Parathyroid adenoma (tissue), 2 donors: Measurements from ENCODE around the gene DDX54.
"Not testable (repeated sequence)": the region's sequence is repeated elsewhere in the genome, so short reads cannot be mapped to it uniquely, and the experiment has no call there.

Source experiments
- H2AFZ ChIP-seq: fragments of 300-600 bp; sonication (generic); one replicate; pipeline ENCODE4 v1.7.0; 2017; ENCODE audit warnings: antibody characterized with exemption, mild to moderate bottlenecking
- H3K27ac ChIP-seq: fragments of 300-600 bp; sonication (generic); one replicate; pipeline ENCODE4 v1.7.0; 2017
- H3K27me3 ChIP-seq: fragments of 300-600 bp; sonication (generic); one replicate; pipeline ENCODE4 v1.7.0; 2017; ENCODE audit warnings: low read length; ENCODE audit not compliant: control insufficient read depth, insufficient read depth
- H3K36me3 ChIP-seq: fragments of 300-600 bp; sonication (generic); one replicate; pipeline ENCODE4 v1.7.0; 2017; ENCODE audit warnings: low read length; ENCODE audit not compliant: control insufficient read depth, insufficient read depth
- H3K4me1 ChIP-seq: fragments of 300-600 bp; sonication (generic); one replicate; pipeline ENCODE4 v1.7.0; 2017; ENCODE audit warnings: control low read depth
- H3K4me2 ChIP-seq: fragments of 300-600 bp; sonication (generic); one replicate; pipeline ENCODE4 v1.7.0; 2017; ENCODE audit warnings: low read length
- H3K4me3 ChIP-seq: fragments of 300-600 bp; sonication (generic); one replicate; pipeline ENCODE4 v1.7.0; 2017; ENCODE audit warnings: low read depth, low read length
- H3K79me2 ChIP-seq: fragments of 300-600 bp; sonication (generic); one replicate; pipeline ENCODE4 v1.7.0; 2017; ENCODE audit warnings: control low read depth
- H3K9ac ChIP-seq: fragments of 300-600 bp; sonication (generic); one replicate; pipeline ENCODE4 v1.7.0; 2017; ENCODE audit warnings: mild to moderate bottlenecking
- H3K9me3 ChIP-seq: fragments of 300-600 bp; sonication (generic); one replicate; pipeline ENCODE4 v1.7.0; 2017; ENCODE audit warnings: low read length; ENCODE audit not compliant: control insufficient read depth
- TF ChIP-seq, protein P1 (sequence below): fragments of 300-600 bp; sonication (generic); IDR thresholded peaks from one replicate; pipeline ENCODE4 v1.7.0; 2017; ENCODE audit warnings: antibody characterized with exemption, mild to moderate bottlenecking
- donor health status: primary hyperparathyroidism.

The DDX54 gene

DNA sequence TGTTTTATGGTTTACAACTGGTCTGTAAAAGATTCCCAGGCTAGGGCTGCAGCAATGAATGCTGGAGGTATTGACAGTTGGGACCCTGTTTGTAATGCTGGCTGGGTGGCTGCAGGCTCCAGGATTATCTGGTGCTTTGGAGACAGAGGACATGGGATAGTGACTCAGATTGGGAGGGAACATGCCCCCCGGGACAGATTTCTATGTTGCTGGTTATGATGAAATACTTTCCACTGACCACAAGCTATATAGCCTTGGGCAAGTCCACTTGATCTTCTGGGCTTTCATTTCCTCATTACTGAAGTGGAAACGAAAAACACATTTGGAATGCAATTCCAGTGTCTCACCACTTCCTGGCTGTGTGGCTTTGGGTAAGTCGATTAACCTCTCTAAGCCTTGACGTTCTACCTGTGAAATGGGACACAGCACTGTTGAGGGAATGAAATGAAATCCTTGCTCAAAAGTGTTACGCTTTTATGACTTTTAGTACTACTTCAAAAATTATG is 29.7 kb upstream of the DDX54 start:
- Histone ChIP-seq H3K4me1 (peaks cover 8% of the 10 kb centered on the region), H3K27ac (no peak overlapping the region)
- TF ChIP-seq, protein P1, sequence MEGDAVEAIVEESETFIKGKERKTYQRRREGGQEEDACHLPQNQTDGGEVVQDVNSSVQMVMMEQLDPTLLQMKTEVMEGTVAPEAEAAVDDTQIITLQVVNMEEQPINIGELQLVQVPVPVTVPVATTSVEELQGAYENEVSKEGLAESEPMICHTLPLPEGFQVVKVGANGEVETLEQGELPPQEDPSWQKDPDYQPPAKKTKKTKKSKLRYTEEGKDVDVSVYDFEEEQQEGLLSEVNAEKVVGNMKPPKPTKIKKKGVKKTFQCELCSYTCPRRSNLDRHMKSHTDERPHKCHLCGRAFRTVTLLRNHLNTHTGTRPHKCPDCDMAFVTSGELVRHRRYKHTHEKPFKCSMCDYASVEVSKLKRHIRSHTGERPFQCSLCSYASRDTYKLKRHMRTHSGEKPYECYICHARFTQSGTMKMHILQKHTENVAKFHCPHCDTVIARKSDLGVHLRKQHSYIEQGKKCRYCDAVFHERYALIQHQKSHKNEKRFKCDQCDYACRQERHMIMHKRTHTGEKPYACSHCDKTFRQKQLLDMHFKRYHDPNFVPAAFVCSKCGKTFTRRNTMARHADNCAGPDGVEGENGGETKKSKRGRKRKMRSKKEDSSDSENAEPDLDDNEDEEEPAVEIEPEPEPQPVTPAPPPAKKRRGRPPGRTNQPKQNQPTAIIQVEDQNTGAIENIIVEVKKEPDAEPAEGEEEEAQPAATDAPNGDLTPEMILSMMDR: no peak

DNA sequence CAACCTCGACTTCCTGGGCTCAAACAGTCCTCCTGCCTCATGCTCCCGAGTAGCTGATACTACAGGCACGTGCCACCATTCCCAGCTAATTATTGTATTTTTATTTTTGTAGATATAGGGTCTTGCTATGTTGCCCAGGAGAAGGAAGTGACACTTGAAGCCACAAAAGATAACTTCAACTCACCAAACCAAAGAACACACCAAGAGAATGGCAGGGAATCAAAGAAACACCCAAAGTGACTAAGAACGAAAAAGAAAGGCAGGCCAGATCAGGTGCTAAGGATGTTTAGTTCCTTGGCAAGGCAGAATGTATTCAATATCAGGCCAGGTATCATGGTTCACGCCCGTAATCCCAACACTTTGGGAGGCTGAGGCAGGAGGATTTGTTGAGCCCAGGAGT is 25.9 kb upstream of the DDX54 start:
- TF ChIP-seq, protein P1: no peak
- Histone ChIP-seq H3K9ac (no peak overlapping the region), H3K4me3 (no peak overlapping the region), H3K4me2 (no peak overlapping the region), H3K79me2 (no peaks in the 10 kb centered on the region), H3K27ac (no peak overlapping the region), H3K4me1 (peaks cover 3% of the 10 kb centered on the region), H3K9me3 (no peaks in the 10 kb centered on the region), H3K27me3 (no peaks in the 10 kb centered on the region), H3K36me3 (no peaks in the 10 kb centered on the region), H2AFZ (no peak overlapping the region)

More for the DNA sequence above, 29.7 kb upstream of the DDX54 start:
- no peaks in the 10 kb centered on the region for H3K79me2 ChIP-seq
- no peak overlapping the region for H3K4me3 ChIP-seq
- no peaks in the 10 kb centered on the region for H3K27me3 ChIP-seq
- H3K9me3 ChIP-seq: no peaks in the 10 kb centered on the region
- no peak overlapping the region for H3K4me2 ChIP-seq
- H2AFZ ChIP-seq: no peak overlapping the region
- H3K9ac ChIP-seq: no peak overlapping the region
- no peaks in the 10 kb centered on the region for H3K36me3 ChIP-seq

DNA sequence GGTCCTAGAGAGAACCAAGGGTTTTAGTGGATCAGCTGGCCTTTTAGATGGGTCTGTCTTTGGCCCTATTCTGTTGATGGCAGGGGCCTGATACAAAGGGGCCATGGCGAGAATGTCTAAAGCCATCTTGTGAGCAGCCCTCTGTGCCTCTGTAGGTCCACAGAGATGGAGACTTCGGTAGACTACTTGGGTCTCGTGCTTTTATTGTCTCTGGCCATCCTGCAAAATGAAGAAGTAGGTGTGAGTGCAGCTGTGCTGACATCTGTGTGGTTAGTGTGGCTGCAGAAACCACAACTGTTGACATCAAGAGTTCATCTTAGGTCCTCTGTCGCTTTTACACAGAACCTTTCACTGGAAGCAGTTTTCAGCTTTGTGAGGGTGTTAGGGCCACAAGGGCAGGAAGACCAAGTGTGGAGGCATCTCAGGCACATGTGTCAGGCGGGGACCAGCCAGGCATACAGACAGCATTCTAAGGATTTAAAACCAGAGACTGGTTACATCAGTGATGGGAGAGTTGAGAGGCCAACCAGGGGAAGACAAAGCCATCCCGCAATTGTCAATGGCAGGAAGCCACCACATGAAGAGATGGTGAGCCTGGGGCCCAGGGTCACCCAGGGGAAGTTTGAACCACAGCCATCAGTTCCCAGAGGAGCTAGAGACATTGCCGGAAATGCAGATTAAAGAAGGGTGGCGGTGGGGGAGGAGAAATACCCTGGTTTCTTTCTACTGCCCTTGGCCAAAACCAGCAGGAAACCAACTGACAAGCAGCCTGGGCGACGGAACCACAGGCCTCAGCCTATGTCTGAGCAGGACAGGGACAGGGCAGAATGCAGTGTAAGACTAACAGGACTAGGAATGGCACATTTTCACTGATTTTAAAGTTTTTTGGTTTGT is 23.0 kb upstream of the DDX54 start:
- no peaks in the 10 kb centered on the region for H3K36me3 ChIP-seq
- H3K4me3 ChIP-seq: no peak overlapping the region
- no peaks in the 10 kb centered on the region for H3K27me3 ChIP-seq
- H3K9me3 ChIP-seq: no peaks in the 10 kb centered on the region
- no peaks in the 10 kb centered on the region for H3K79me2 ChIP-seq
- no peak overlapping the region for H2AFZ ChIP-seq
- no peak overlapping the region for H3K9ac ChIP-seq
- peaks cover 11% of the 10 kb centered on the region for H3K4me1 ChIP-seq
- H3K27ac ChIP-seq: no peak overlapping the region
- TF ChIP-seq, protein P1: no peak
- H3K4me2 ChIP-seq: no peak overlapping the region

DNA sequence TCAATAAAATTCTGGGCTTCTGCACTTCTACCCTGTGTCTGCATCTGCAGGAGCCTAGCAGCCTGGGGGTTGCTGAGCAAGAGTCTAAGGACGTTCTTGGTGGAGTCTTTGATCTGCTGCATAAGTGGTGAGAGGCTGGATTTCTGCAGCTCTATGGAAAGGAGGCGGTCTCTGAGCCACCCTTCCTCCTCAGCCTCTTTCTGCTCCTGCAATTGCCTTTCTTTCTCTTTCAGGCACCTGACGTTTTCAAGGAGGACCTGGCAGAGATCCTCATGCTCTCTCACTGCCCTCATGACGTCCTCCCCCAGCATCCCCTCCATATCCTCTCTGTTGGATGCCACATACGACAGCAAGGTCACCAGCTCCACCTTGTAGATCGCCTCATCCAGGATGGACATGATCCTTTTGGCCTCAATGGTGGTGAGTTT is 22.3 kb upstream of the DDX54 start:
- Histone ChIP-seq H2AFZ (no peak overlapping the region), H3K9me3 (no peaks in the 10 kb centered on the region), H3K27ac (no peak overlapping the region), H3K9ac (no peak overlapping the region), H3K4me1 (peaks cover 11% of the 10 kb centered on the region), H3K79me2 (no peaks in the 10 kb centered on the region), H3K4me3 (no peak overlapping the region), H3K27me3 (no peaks in the 10 kb centered on the region), H3K4me2 (no peak overlapping the region), H3K36me3 (no peaks in the 10 kb centered on the region)
- TF ChIP-seq, protein P1: no peak

DNA sequence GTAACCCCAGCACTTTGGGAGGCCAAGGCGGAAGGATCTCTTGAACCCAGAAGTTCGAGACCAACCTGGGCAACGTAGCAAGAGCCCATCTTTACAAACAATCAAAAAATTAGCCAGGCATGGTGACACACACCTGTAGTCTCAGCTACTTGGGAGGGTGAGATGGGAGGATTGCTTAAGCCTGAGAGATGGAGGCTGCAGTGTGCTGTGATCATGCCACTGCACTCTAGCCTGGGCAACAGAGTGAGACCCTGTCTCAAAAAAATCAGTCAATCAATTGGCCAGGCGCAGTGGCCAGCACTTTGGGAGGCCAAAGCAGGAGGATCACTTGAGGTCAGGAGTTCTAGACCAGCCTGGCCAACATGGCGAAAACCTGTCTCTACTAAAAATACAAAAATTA is 21.5 kb upstream of the DDX54 start:
- not testable (repeated sequence) for H3K4me2 ChIP-seq, H3K9ac ChIP-seq, H3K36me3 ChIP-seq, H3K4me3 ChIP-seq, H3K27me3 ChIP-seq, H3K79me2 ChIP-seq, H2AFZ ChIP-seq, H3K9me3 ChIP-seq, H3K27ac ChIP-seq
- H3K4me1 ChIP-seq: peaks cover 11% of the 10 kb centered on the region
